Left renal cortex interstitium (tissue), 4 donors: ENCODE data around the gene H2BW2. TPM values are rescaled to one million over a fixed set of nuclear protein-coding genes. Genes with fewer than 3 reads are reported as not detected.

Experiments
- polyA plus RNA-seq, 4 donors: library from polyadenylated mRNA; unstranded; fragments of 120-200 nt; gene quantifications; one replicate each; pipeline ENCODE4 v1.2.1, GENCODE V29; 2013; ENCODE audit not compliant: insufficient read length in 4 of 4

H2BW2 gene
- polyA plus RNA-seq, 4 donors = 0.58 to 1.9 (median 1.0) TPM

Other genes starting within 250 kb of the H2BW2 start
- gene RAB9B, start 207.7 kb upstream of the H2BW2 start, polyA plus RNA-seq = 1 to 10 TPM; 2.4 to 2.9 (median 2.6) TPM
- 10 to 100 TPM; 20.1 to 27.1 (median 25.4) TPM for gene TMSB15B, start 77.3 kb upstream of the H2BW2 start, polyA plus RNA-seq
- gene H2BW1, start 26.2 kb upstream of the H2BW2 start, polyA plus RNA-seq = under 1 TPM in 1 of 4 donors, not detected in 3; 0.11 TPM
- 10 to 100 TPM in 2 of 4 donors, 1 to 10 TPM in 2; 7.9 to 17.6 (median 13.0) TPM for gene TMSB15C, start 36.3 kb downstream of the H2BW2 start, polyA plus RNA-seq
- 1 to 10 TPM; 4.1 to 6.4 (median 6.1) TPM for gene ZCCHC18, start 72.6 kb downstream of the H2BW2 start, polyA plus RNA-seq
- gene SLC25A53, start 117.1 kb downstream of the H2BW2 start, polyA plus RNA-seq = 10 to 100 TPM in 2 of 4 donors, 1 to 10 TPM in 2; 6.1 to 16.3 (median 11.8) TPM
- gene FAM199X, start 126.5 kb downstream of the H2BW2 start, polyA plus RNA-seq = 10 to 100 TPM; 33.9 to 48.4 (median 38.0) TPM
- gene ESX1, start 215.0 kb downstream of the H2BW2 start, polyA plus RNA-seq = not detected